NCI-H345 treated with DMSO at 0.1 percent for 48 hours (cell line): ENCODE measurements around the gene NDUFC1.
"Not testable (repeated sequence)": the region's sequence is repeated elsewhere in the genome, so short reads cannot be mapped to it uniquely, and the experiment has no call there.

Source experiments
- DNase-seq: peaks from one replicate; lab custom pipeline; 2025; ENCODE audit not compliant: unreplicated experiment; lab: John Stamatoyannopoulos, UW

NDUFC1 gene

GRCh38 chr4:139301821-139302611, at the start of gene NDUFC1:
Gene NDUFC1, minus strand, starts transcription at chr4:139302477. Its CDS starts 6,679 bp downstream, at chr4:139295798.
- DNase-seq: no peak

GRCh38 chr4:139337612-139338011, 35.3 kb upstream of the NDUFC1 start:
- no peak for DNase-seq

- no peak for DNase-seq
Measured at GRCh38 chr4:139333046-139333445, 30.8 kb upstream of the NDUFC1 start.

- no peak for DNase-seq
Measured at GRCh38 chr4:139331185-139331584, 28.9 kb upstream of the NDUFC1 start.

- DNase-seq: no peak
Measured at GRCh38 chr4:139330283-139330682, 28.0 kb upstream of the NDUFC1 start.

- no peak for DNase-seq
Measured at GRCh38 chr4:139329665-139330200, 27.5 kb upstream of the NDUFC1 start.

GRCh38 chr4:139324620-139325019, 22.3 kb upstream of the NDUFC1 start:
- DNase-seq: no peak

GRCh38 chr4:139322541-139322940, 20.3 kb upstream of the NDUFC1 start:
- not testable (repeated sequence) for DNase-seq

- DNase-seq: not testable (repeated sequence)
Measured at GRCh38 chr4:139322070-139322469, 19.8 kb upstream of the NDUFC1 start.

- DNase-seq: no peak
Measured at GRCh38 chr4:139319571-139319970, 17.3 kb upstream of the NDUFC1 start.

GRCh38 chr4:139317635-139318034, 15.4 kb upstream of the NDUFC1 start:
- DNase-seq: no peak

GRCh38 chr4:139316733-139317132, 14.5 kb upstream of the NDUFC1 start:
- DNase-seq: no peak

- no peak for DNase-seq
Measured at GRCh38 chr4:139315221-139315675, 13.0 kb upstream of the NDUFC1 start.

GRCh38 chr4:139314047-139314800, 11.9 kb upstream of the NDUFC1 start:
- DNase-seq: no peak

GRCh38 chr4:139313414-139313813, 11.1 kb upstream of the NDUFC1 start:
- not testable (repeated sequence) for DNase-seq

GRCh38 chr4:139312552-139313332, 10.5 kb upstream of the NDUFC1 start:
- no peak for DNase-seq

GRCh38 chr4:139311909-139312308, 9.6 kb upstream of the NDUFC1 start:
- DNase-seq: no peak

GRCh38 chr4:139304920-139305319, 2.6 kb upstream of the NDUFC1 start:
- DNase-seq: no peak

- DNase-seq: peak; percentile 85
Measured at GRCh38 chr4:139301113-139301820, 1.0 kb downstream of the NDUFC1 start, which contains the start of gene NAA15. Gene NAA15, plus strand, starts transcription at chr4:139301505. Its CDS starts 273 bp downstream, at chr4:139301778.

GRCh38 chr4:139300431-139301112, 1.7 kb downstream of the NDUFC1 start:
- DNase-seq: no peak
